H9 (cell line): ENCODE measurements around the gene ARID5A. TPM values are rescaled to one million over a fixed set of nuclear protein-coding genes. Genes with fewer than 3 reads are reported as not detected.

Experiments used
- DNase-seq: peaks from one replicate; pipeline ENCODE4 v3.0.0-alpha.2; 2017
- H2AFZ ChIP-seq: one replicate; pipeline ENCODE4 v1.6.1; 2013; ENCODE audit warnings: mild to moderate bottlenecking, low read length, control low read depth, moderate library complexity
- H2AK5ac ChIP-seq: 2 replicates; pipeline ENCODE4 v1.6.1; 2013; ENCODE audit warnings: low read length, control low read depth, mixed read lengths; ENCODE audit not compliant: insufficient read length
- H2BK120ac ChIP-seq: one replicate; pipeline ENCODE4 v1.6.1; 2013; ENCODE audit warnings: low read depth, mild to moderate bottlenecking, low read length, control low read depth, inconsistent platforms; ENCODE audit not compliant: poor library complexity, severe bottlenecking
- H2BK12ac ChIP-seq: 2 replicates; pipeline ENCODE4 v1.6.1; 2013; ENCODE audit warnings: low read length, control low read depth, mixed read lengths, low read depth; ENCODE audit not compliant: insufficient read length
- H2BK15ac ChIP-seq: 2 replicates; pipeline ENCODE4 v1.6.1; 2013; ENCODE audit warnings: low read depth, low read length, control low read depth
- H2BK20ac ChIP-seq: one replicate; pipeline ENCODE4 v1.6.1; 2013; ENCODE audit warnings: low read depth, mild to moderate bottlenecking, low read length, control low read depth, inconsistent platforms; ENCODE audit not compliant: poor library complexity, severe bottlenecking
- H2BK5ac ChIP-seq: 2 replicates; pipeline ENCODE4 v1.6.1; 2013; ENCODE audit warnings: low read length, control low read depth, mixed read lengths; ENCODE audit not compliant: insufficient read length
- H3K14ac ChIP-seq: 2 replicates; pipeline ENCODE4 v1.6.1; 2013; ENCODE audit warnings: low read length, control low read depth; ENCODE audit not compliant: insufficient read depth
- H3K18ac ChIP-seq: 2 replicates; pipeline ENCODE4 v1.6.1; 2013; ENCODE audit warnings: low read depth, mild to moderate bottlenecking, mixed read lengths, low read length, control low read depth; ENCODE audit not compliant: insufficient read length
- H3K23ac ChIP-seq: 2 replicates; pipeline ENCODE4 v1.6.1; 2013; ENCODE audit warnings: low read length, control low read depth, mixed read lengths, low read depth; ENCODE audit not compliant: insufficient read length
- H3K23me2 ChIP-seq: 2 replicates; pipeline ENCODE4 v1.6.1; 2013; ENCODE audit warnings: low read depth, mild to moderate bottlenecking, mixed read lengths, low read length, control low read depth; ENCODE audit not compliant: insufficient read length, poor library complexity, severe bottlenecking
- H3K27ac ChIP-seq: 2 replicates; pipeline ENCODE4 v1.5.1; 2013; ENCODE audit warnings: low read length, control low read depth, mixed read lengths, low read depth; ENCODE audit not compliant: insufficient read length
- H3K27me3 ChIP-seq: 2 replicates; pipeline ENCODE4 v1.6.1; 2013; ENCODE audit warnings: low read length, control low read depth, inconsistent platforms; ENCODE audit not compliant: insufficient read depth
- H3K4ac ChIP-seq: 2 replicates; pipeline ENCODE4 v1.6.1; 2013; ENCODE audit warnings: low read depth, mild to moderate bottlenecking, control low read depth, inconsistent platforms, low read length, moderate library complexity
- H3K4me1 ChIP-seq: 2 replicates; pipeline ENCODE4 v1.6.1; 2013; ENCODE audit warnings: low read length, control low read depth, inconsistent platforms; ENCODE audit not compliant: insufficient read depth
- H3K4me2 ChIP-seq: 2 replicates; pipeline ENCODE4 v1.6.1; 2013; ENCODE audit warnings: low read length, control low read depth, mixed read lengths; ENCODE audit not compliant: insufficient read length, insufficient read depth
- H3K56ac ChIP-seq: 2 replicates; pipeline ENCODE4 v1.6.1; 2013; ENCODE audit warnings: low read depth, mild to moderate bottlenecking, mixed read lengths, low read length, control low read depth; ENCODE audit not compliant: insufficient read length
- H3K79me1 ChIP-seq: 2 replicates; pipeline ENCODE4 v1.6.1; 2013; ENCODE audit warnings: low read depth, mild to moderate bottlenecking, moderate library complexity, low read length, control low read depth, inconsistent platforms; ENCODE audit not compliant: insufficient read depth, poor library complexity, severe bottlenecking
- H3K79me2 ChIP-seq: 2 replicates; pipeline ENCODE4 v1.6.1; 2013; ENCODE audit warnings: low read length, control low read depth, inconsistent platforms; ENCODE audit not compliant: insufficient read depth
- H3K9ac ChIP-seq: 2 replicates; pipeline ENCODE4 v1.6.1; 2013; ENCODE audit warnings: low read length, control low read depth, mixed read lengths; ENCODE audit not compliant: insufficient read length; ENCODE audit errors: extremely low read depth
- H3K9me3 ChIP-seq: one replicate; pipeline ENCODE4 v1.6.1; 2013; ENCODE audit warnings: low read depth, low read length, inconsistent platforms; ENCODE audit not compliant: control insufficient read depth
- H3T11ph ChIP-seq: one replicate; pipeline ENCODE4 v1.6.1; 2013; ENCODE audit warnings: mild to moderate bottlenecking, low read length, control low read depth, inconsistent platforms
- H4K20me1 ChIP-seq: one replicate; pipeline ENCODE4 v1.6.1; 2013; ENCODE audit not compliant: control insufficient read depth, insufficient read length, insufficient read depth
- H4K5ac ChIP-seq: 2 replicates; pipeline ENCODE4 v1.6.1; 2013; ENCODE audit warnings: low read depth, mild to moderate bottlenecking, mixed read lengths, low read length, control low read depth; ENCODE audit not compliant: insufficient read length
- H4K8ac ChIP-seq: replicated peaks from 2 replicates; pipeline ENCODE4 v1.6.1; 2013; ENCODE audit warnings: low read length, control low read depth, mixed read lengths, low read depth; ENCODE audit not compliant: insufficient read length
- H4K91ac ChIP-seq: 2 replicates; pipeline ENCODE4 v1.6.1; 2013; ENCODE audit warnings: low read depth, mild to moderate bottlenecking, moderate library complexity, mixed read lengths, low read length, control low read depth; ENCODE audit not compliant: insufficient read length
- H3K27ac Mint-ChIP-seq, 3 experiments: 2 replicates in 2 of 3; 3 replicates in 1 of 3; pipeline ENCODE4 v1.8.0; 2020 to 2021; ENCODE audit warnings: mixed read lengths in 3 of 3, mild to moderate bottlenecking in 1 of 3, moderate library complexity in 1 of 3
- H3K27me3 Mint-ChIP-seq: 2 replicates; pipeline ENCODE4 v1.8.0; 2021; ENCODE audit warnings: low read depth, mild to moderate bottlenecking, moderate library complexity, mixed read lengths
- H3K36me3 Mint-ChIP-seq, 3 experiments: 2 replicates in 2 of 3; 3 replicates in 1 of 3; pipeline ENCODE4 v1.8.0; 2020 to 2021; ENCODE audit warnings: low read depth in 3 of 3, mixed read lengths in 3 of 3; ENCODE audit not compliant: insufficient read depth in 1 of 3
- H3K4me1 Mint-ChIP-seq, 2 experiments: 2 replicates each; pipeline ENCODE4 v1.8.0; 2020; ENCODE audit warnings: mixed read lengths in 2 of 2
- H3K4me3 Mint-ChIP-seq, 2 experiments: 2 replicates in 1 of 2; 3 replicates in 1 of 2; pipeline ENCODE4 v1.8.0; 2020 to 2021; ENCODE audit warnings: mild to moderate bottlenecking in 2 of 2, mixed read lengths in 2 of 2, moderate library complexity in 1 of 2
- H3K9me3 Mint-ChIP-seq, 2 experiments: 2 replicates in 1 of 2; 3 replicates in 1 of 2; pipeline ENCODE4 v1.8.0; 2020; ENCODE audit warnings: mild to moderate bottlenecking in 2 of 2, mixed read lengths in 2 of 2, moderate library complexity in 1 of 2
- WGBS: extraction: QIAGEN DNeasy Blood & Tissue Kit; methylation state at CpG from one replicate; pipeline ENCODE4 v1.1.7; 2013; ENCODE audit warnings: missing lambda C conversion rate, low lambda C conversion rate, mixed read lengths; ENCODE audit not compliant: insufficient read length; ENCODE audit errors: extremely low coverage; 5-methylcytosine and 5-hydroxymethylcytosine counted together
- total RNA-seq: library from RNA; stranded (reverse); gene quantifications from 2 replicates; pipeline ENCODE4 v1.2.1, GENCODE V29; 2021
- TF ChIP-seq, protein P1 (sequence below): fragments of 200-600 bp; sonication (generic); conservative IDR thresholded peaks from 3 replicates; pipeline ENCODE4 v1.8.0; 2021; ENCODE audit warnings: antibody characterized with exemption, mild to moderate bottlenecking

Gene ARID5A
- total RNA-seq, 1 experiment from 2014 or later: 4.5 TPM

- WGBS: no CpG with 5 or more reads among the region's 4 CpGs
- TF ChIP-seq, protein P1, sequence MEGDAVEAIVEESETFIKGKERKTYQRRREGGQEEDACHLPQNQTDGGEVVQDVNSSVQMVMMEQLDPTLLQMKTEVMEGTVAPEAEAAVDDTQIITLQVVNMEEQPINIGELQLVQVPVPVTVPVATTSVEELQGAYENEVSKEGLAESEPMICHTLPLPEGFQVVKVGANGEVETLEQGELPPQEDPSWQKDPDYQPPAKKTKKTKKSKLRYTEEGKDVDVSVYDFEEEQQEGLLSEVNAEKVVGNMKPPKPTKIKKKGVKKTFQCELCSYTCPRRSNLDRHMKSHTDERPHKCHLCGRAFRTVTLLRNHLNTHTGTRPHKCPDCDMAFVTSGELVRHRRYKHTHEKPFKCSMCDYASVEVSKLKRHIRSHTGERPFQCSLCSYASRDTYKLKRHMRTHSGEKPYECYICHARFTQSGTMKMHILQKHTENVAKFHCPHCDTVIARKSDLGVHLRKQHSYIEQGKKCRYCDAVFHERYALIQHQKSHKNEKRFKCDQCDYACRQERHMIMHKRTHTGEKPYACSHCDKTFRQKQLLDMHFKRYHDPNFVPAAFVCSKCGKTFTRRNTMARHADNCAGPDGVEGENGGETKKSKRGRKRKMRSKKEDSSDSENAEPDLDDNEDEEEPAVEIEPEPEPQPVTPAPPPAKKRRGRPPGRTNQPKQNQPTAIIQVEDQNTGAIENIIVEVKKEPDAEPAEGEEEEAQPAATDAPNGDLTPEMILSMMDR: no peak
- no peak overlapping the region; a peak in 1 of 5 replicates for H3K4me3 Mint-ChIP-seq
These were observed 27.5 kb downstream of the ARID5A start for GRCh38 chr2:96564026-96564425.

More at GRCh38 chr2:96564026-96564425, 27.5 kb downstream of the ARID5A start:
- H4K5ac ChIP-seq: no peak overlapping the region
- no peaks in the 10 kb centered on the region for H3K79me2 ChIP-seq
- H3K56ac ChIP-seq: no peak overlapping the region
- no peak overlapping the region for H3K4me2 ChIP-seq
- H3K4ac ChIP-seq: no peak overlapping the region
- H2BK20ac ChIP-seq: no peak overlapping the region
- no peak overlapping the region for H3K23ac ChIP-seq
- H3K9me3 Mint-ChIP-seq: peaks cover 0 to 6% of the 10 kb centered on the region in 2 experiments; a peak in 2 of 5 replicates
- H2BK5ac ChIP-seq: no peak overlapping the region
- no peak overlapping the region for H2BK12ac ChIP-seq
- H3K4me1 ChIP-seq: peaks cover 4% of the 10 kb centered on the region; the same call in 1 of the 2 replicates
- H3K27ac Mint-ChIP-seq: no peak overlapping the region
- H3K79me1 ChIP-seq: no peaks in the 10 kb centered on the region
- H3K27me3 Mint-ChIP-seq: no peaks in the 10 kb centered on the region; the same call in 1 of the 2 replicates
- H2AFZ ChIP-seq: no peak overlapping the region
- H4K91ac ChIP-seq: no peak overlapping the region
- no peak overlapping the region for H4K8ac ChIP-seq
- no peaks in the 10 kb centered on the region for H3K23me2 ChIP-seq
- H3K14ac ChIP-seq: no peak overlapping the region
- no peaks in the 10 kb centered on the region for H4K20me1 ChIP-seq
- no peaks in the 10 kb centered on the region; a peak in 2 of 7 replicates for H3K36me3 Mint-ChIP-seq
- no peaks in the 10 kb centered on the region for H3K9me3 ChIP-seq
- H3K4me1 Mint-ChIP-seq: peaks cover 20 to 31% of the 10 kb centered on the region in 2 experiments
- no peak for DNase-seq
- H3K18ac ChIP-seq: no peak overlapping the region
- no peak overlapping the region for H3K9ac ChIP-seq
- no peak overlapping the region for H2AK5ac ChIP-seq
- H3K27ac ChIP-seq: no peak overlapping the region
- no peak overlapping the region for H3T11ph ChIP-seq
- no peak overlapping the region for H2BK15ac ChIP-seq
- H3K27me3 ChIP-seq: no peaks in the 10 kb centered on the region
- H2BK120ac ChIP-seq: no peak overlapping the region
